Measurements from ENCODE around the gene TRMT44. TPM values are rescaled to one million over a fixed set of nuclear protein-coding genes. Genes with fewer than 3 reads are reported as not detected.

The TRMT44 gene
- polyA plus RNA-seq, 1 experiment: 7.1 TPM

GRCh38 chr4:8438743-8439142 is 1.8 kb upstream of the TRMT44 start:
- Histone ChIP-seq H3K27me3 (ENCODE audit: control insufficient read depth, insufficient read depth, low read length) (no peaks in the 10 kb centered on the region), H3K36me3 (ENCODE audit: control insufficient read depth, insufficient read depth, low read length) (no peaks in the 10 kb centered on the region), H3K4me3 (ENCODE audit: low read depth, low read length) (no peak overlapping the region)
- no peak for TF ChIP-seq CTCF (IDR thresholded peaks at IDR 0.05; ENCODE audit: insufficient read depth, low read depth, low read length)
- ChIA-PET CTCF (interaction anchor here (2.5 kb wide), 1 partner anchor 10 kb away, joined by 10 read pairs; no protein-coding TSS in a partner anchor), POLR2A (no interaction called here)
- DNase-seq (ENCODE audit: low read depth): no peak

GRCh38 chr4:8439168-8439567 is 1.4 kb upstream of the TRMT44 start:
- TF ChIP-seq CTCF (IDR thresholded peaks at IDR 0.05; ENCODE audit: insufficient read depth, low read depth, low read length): no peak
- POLR2A ChIA-PET: no interaction called here
- no peak overlapping the region for H3K4me3 ChIP-seq (ENCODE audit: low read depth, low read length)
- CTCF ChIA-PET: interaction anchor here (2.5 kb wide), 1 partner anchor 10 kb away, joined by 10 read pairs; no protein-coding TSS in a partner anchor
- no peaks in the 10 kb centered on the region for H3K27me3 ChIP-seq (ENCODE audit: control insufficient read depth, insufficient read depth, low read length)
- no peak for DNase-seq (ENCODE audit: low read depth)
- no peaks in the 10 kb centered on the region for H3K36me3 ChIP-seq (ENCODE audit: control insufficient read depth, insufficient read depth, low read length)

DNA sequence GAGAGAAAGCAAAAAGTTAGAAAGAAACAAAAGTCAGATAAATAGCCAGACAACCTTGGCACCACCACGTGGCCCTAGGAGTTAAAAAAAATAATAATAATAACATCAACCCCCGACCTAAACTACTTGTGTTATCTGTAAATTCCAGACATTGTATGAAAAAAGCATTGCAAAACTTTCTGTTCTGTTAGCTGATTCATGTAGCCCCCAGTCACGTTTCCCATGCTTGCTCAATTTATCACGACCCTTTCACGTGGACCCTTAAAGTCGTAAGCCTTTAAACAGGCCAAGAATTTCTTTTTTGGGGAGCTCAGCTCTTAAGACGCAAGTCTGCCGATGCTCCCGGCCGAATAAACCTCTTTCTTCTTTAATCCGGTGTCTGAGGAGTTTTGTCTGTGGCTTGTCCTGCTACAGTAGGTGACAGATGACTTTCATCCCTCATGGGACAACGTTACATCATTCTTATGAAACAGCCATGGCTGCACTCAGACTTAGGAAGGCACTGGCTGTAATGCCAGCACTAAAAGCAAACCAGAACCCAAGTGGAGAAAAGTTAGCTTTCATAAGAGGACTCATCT is 574 bp upstream of the TRMT44 start:
- H3K27me3 ChIP-seq (ENCODE audit: control insufficient read depth, insufficient read depth, low read length): no peaks in the 10 kb centered on the region
- TF ChIP-seq CTCF (IDR thresholded peaks at IDR 0.05; ENCODE audit: insufficient read depth, low read depth, low read length): no peak
- no peak for DNase-seq (ENCODE audit: low read depth)
- ChIA-PET POLR2A (no interaction called here), CTCF (interaction anchor here (2.4 kb wide), 1 partner anchor 11 kb away, joined by 10 read pairs; no protein-coding TSS in a partner anchor)
- no peaks in the 10 kb centered on the region for H3K36me3 ChIP-seq (ENCODE audit: control insufficient read depth, insufficient read depth, low read length)
- H3K4me3 ChIP-seq (ENCODE audit: low read depth, low read length): peak overlapping the region; percentile 90

- Histone ChIP-seq H3K4me3 (ENCODE audit: low read depth, low read length) (peak overlapping the region; percentile 90), H3K27me3 (ENCODE audit: control insufficient read depth, insufficient read depth, low read length) (no peaks in the 10 kb centered on the region), H3K36me3 (ENCODE audit: control insufficient read depth, insufficient read depth, low read length) (no peaks in the 10 kb centered on the region)
- DNase-seq (ENCODE audit: low read depth): no peak
- POLR2A ChIA-PET: no interaction called here
- CTCF ChIA-PET: interaction anchor here (2.4 kb wide), 1 partner anchor 13 kb away, joined by 10 read pairs; no protein-coding TSS in a partner anchor
- TF ChIP-seq CTCF (IDR thresholded peaks at IDR 0.05; ENCODE audit: insufficient read depth, low read depth, low read length): no peak
These were observed 1.0 kb downstream of the TRMT44 start for GRCh38 chr4:8441499-8442091.

DNA sequence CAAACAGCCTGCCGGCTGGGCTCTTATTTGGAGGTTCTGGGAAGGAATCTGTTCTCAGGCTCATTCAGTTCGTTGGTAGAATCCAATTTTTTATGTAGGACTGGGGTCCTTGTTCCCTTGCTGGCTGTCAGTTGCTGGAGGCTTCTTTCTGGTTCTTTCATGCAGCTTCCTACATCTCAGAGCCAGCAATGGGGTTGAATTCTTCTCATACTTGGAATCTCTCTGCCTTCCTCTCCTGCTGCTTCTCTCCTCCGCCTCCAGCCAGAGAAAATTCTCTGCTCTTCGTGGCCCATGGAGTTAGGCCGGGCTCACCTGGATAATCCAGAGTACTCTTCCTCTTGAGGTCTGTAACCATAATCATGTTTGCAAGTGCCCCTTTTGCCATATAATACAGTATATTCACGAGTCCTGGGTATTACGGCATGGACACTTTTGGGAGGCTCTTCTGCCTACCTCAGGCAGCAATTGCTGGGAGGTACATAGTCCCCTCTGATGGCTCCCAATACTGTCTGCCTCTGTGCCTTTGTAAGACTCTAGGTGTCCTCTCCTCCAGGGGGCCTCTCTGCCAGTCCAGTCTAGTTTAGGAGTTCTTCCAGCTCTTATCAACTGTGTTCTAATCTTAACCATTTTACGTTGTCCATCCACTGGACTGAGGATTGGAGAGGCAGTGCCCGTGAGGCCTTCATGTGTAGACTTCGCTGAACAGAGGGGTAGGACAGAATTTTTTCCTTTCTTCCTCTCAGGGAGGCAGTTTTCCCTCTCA is 2.2 kb downstream of the TRMT44 start:
- H3K36me3 ChIP-seq (ENCODE audit: control insufficient read depth, insufficient read depth, low read length): peaks cover 1% of the 10 kb centered on the region

More for the DNA sequence above, 2.2 kb downstream of the TRMT44 start:
- no peaks in the 10 kb centered on the region for H3K27me3 ChIP-seq (ENCODE audit: control insufficient read depth, insufficient read depth, low read length)
- no peak for DNase-seq (ENCODE audit: low read depth)
- H3K4me3 ChIP-seq (ENCODE audit: low read depth, low read length): no peak overlapping the region
- no peak for TF ChIP-seq CTCF (IDR thresholded peaks at IDR 0.05; ENCODE audit: insufficient read depth, low read depth, low read length)
- CTCF ChIA-PET: interaction anchor here (0.6 kb wide), 1 partner anchor 17 kb away, joined by 3 read pairs; no protein-coding TSS in a partner anchor
- POLR2A ChIA-PET: no interaction called here
